Stimulated activated CD4-positive, alpha-beta T cell treated with anti-CD3 and anti-CD28 coated beads, Interleukin-4, amount 100 ng/mL, for 48 hours (primary cell): ENCODE results near the gene RNASE3.
A peak's percentile ranks its signal among the peaks of the same experiment; 100 is the strongest.
"Not testable (repeated sequence)": the region's sequence is repeated elsewhere in the genome, so short reads cannot be mapped to it uniquely, and the experiment has no call there.

Experiments
- DNase-seq, 2 donors: peaks; one replicate each; pipeline ENCODE4 v3.0.0-alpha.2; 2020; ENCODE audit warnings: low read depth in 2 of 2

Gene RNASE3

DNA sequence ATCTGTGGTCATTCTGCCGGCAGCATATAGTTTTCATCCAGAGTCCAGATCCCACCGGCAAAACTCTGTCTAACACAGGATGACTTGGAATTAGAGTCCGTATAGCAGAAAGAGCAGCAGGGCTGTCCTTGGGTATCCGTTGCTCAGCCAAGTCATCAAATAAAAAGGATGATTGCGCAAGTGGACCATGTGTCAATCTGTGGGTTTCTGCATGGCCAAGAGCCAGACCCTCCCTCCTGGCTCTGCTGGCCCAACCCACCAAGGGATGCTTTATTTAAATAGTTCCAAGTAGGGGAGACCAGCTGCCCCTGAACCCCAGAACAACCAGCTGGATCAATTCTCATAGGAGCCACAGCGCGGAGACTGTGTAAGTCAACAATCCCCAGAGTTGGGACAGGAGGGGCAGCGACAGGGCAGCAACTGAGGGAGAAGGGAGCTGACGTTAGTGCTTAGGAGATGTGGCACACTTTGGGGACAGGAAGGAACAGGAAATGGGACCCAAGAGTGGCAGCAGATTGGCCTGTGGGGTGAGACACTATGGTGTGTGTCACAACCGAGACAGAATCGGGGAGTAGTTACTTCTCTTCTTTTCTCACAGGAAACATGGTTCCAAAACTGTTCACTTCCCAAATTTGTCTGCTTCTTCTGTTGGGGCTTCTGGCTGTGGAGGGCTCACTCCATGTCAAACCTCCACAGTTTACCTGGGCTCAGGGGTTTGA is 28.0 kb downstream of the RNASE3 start:
- not testable (repeated sequence) for DNase-seq

- DNase-seq, result not testable (repeated sequence)
Observed at GRCh38 chr14:20923766-20924297, 32.6 kb downstream of the RNASE3 start.

- peak; percentile 28 to 49 for DNase-seq
Observed at GRCh38 chr14:20934148-20934762, 43.1 kb downstream of the RNASE3 start.

DNA sequence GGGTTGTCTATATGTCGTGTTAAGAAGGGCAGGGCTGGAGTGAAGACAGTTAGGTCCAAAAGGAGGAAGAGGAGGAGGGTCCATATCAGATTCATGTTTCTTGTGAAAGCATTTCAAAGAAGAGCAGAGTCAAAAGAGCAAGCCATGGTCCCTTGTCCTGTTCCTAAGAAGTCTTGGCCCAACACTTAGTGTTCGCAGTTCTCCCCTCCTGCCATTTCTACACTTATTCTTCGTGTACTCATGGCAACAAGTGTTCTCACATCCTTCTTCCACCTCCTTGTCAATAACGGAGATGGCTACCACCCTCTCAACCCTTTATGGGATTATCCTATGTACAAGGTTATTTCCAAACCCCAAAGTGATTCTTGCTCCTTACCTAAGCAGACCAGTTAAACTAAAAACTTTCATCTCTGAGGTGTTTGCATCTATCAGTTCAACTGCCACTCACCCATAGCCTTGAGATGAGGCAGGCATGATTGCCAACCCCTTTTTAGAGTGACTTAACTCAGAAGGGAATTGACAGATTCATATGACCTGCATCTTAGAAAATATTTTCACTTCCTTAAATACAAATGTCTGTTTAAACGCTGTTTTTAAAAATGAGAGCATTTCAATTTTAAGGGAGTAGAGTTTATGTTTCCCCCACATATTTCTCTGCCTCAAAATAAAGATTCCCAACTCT is 44.3 kb downstream of the RNASE3 start:
- no peak for DNase-seq
